Measurements from ENCODE around the gene DPP3.

GRCh38 chr11:66548774-66549630, 68.8 kb downstream of the DPP3 start:
- TF ChIP-seq MAX (IDR thresholded peaks at IDR 0.05) (no peak), TAF1 (IDR thresholded peaks at IDR 0.05; ENCODE audit: low read depth) (no peak), REST (IDR thresholded peaks at IDR 0.05; ENCODE audit: low read depth) (no peak; the same call in 1 of the 2 replicates), NFIC (IDR thresholded peaks at IDR 0.05) (no peak), USF1 (IDR thresholded peaks at IDR 0.05) (no peak), YY1 (IDR thresholded peaks at IDR 0.05; ENCODE audit: low read depth) (no peak)
